Activated CD8-positive, alpha-beta memory T cell treated with anti-CD3 and anti-CD28 coated beads, Interleukin-2, amount 10 ng/mL, durations not matched to agents 7 days and 5 days (primary cell): ENCODE measurements around the gene NXPE1. TPM values are rescaled to one million over a fixed set of nuclear protein-coding genes. Genes with fewer than 3 reads are reported as not detected.

Source experiments
- ATAC-seq: fragments of 150-1000 bp; cut with Tn5 transposase; one replicate; pipeline ENCODE4 v1.10.0; 2021; ENCODE audit warnings: moderate library complexity
- CTCF ChIA-PET: fragments of 350-600 bp; sonication (Branson Sonifier 250); formaldehyde crosslinking; loops from one replicate; lab custom pipeline; 2021; ENCODE audit warnings: antibody characterized with exemption; lab: Charles Lee
- DNase-seq: peaks from one replicate; pipeline ENCODE4 v3.0.0-alpha.2; 2020
- H3K27ac Mint-ChIP-seq: one replicate; pipeline ENCODE4 v1.8.0; 2021; ENCODE audit warnings: mild to moderate bottlenecking, mixed read lengths
- H3K27me3 Mint-ChIP-seq: one replicate; pipeline ENCODE4 v1.8.0; 2021; ENCODE audit warnings: mixed read lengths
- H3K36me3 Mint-ChIP-seq: one replicate; pipeline ENCODE4 v1.8.0; 2021; ENCODE audit warnings: mild to moderate bottlenecking, mixed read lengths
- H3K4me1 Mint-ChIP-seq: one replicate; pipeline ENCODE4 v1.8.0; 2021; ENCODE audit warnings: mixed read lengths
- H3K4me3 Mint-ChIP-seq: one replicate; pipeline ENCODE4 v1.8.0; 2021; ENCODE audit warnings: mild to moderate bottlenecking, moderate library complexity, mixed read lengths
- H3K9me3 Mint-ChIP-seq: one replicate; pipeline ENCODE4 v1.8.0; 2022; ENCODE audit warnings: low read depth, mixed read lengths
- total RNA-seq, 2 experiments: library from RNA; stranded (reverse); gene quantifications; one replicate each; pipeline ENCODE4 v1.2.3, GENCODE V29; 2021

Gene NXPE1
- total RNA-seq, 2 experiments from 2014 or later: not detected

DNA sequence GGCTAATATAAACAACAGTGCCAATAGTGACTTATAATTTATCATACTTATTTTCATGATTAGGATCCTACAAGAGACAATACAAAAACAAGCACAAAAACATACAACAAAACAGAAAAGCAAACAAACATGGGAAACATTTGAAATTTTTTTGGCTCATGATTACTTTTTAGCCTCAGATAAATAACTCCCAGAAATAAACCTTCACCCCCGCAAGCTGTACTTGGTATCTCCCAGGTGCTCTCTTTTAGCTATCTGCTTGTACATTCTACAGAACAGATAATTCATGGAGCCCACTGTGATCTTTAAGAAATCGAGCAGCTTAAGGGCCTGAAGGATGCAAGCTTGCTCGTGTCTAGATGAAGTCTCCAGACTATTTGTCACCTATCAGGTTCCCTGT is 35.0 kb upstream of the NXPE1 start:
- no peaks in the 10 kb centered on the region for H3K36me3 Mint-ChIP-seq
- H3K27me3 Mint-ChIP-seq: peaks cover 10% of the 10 kb centered on the region
- no peak overlapping the region for H3K4me3 Mint-ChIP-seq
- ATAC-seq (no peak), DNase-seq (no peak)
- no peak overlapping the region for H3K27ac Mint-ChIP-seq
- H3K9me3 Mint-ChIP-seq: no peaks in the 10 kb centered on the region
- CTCF ChIA-PET: no interaction called here
- no peaks in the 10 kb centered on the region for H3K4me1 Mint-ChIP-seq

DNA sequence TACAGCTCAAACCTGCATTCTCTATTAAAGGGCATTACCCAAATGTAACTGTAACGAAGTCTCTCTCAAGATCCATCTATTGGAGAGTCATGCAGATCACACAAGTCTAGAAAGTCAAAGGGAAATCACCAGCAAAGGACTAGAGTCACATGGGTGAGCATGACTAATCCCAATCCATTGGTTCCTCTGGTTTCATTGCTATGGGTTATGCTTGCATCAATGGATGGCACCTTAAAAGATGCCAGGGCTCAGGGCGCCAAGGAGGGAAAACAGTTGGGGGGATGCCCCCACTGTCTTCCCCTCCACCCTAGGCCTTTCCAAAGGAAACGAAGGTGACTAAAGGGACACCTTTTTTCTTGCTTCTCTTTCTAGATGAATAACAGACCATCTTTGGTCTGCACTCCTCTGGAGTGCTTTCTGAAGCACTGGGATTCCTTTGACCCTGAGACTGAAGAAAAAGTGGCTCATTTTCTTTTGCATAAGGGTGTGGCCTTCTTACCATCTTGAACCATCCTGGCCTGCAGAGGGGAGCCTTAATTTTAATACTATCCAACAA is 27.8 kb upstream of the NXPE1 start:
- ATAC-seq (no peak), DNase-seq (no peak)
- peaks cover 6% of the 10 kb centered on the region for H3K9me3 Mint-ChIP-seq
- no peaks in the 10 kb centered on the region for H3K36me3 Mint-ChIP-seq
- no peaks in the 10 kb centered on the region for H3K4me1 Mint-ChIP-seq
- H3K4me3 Mint-ChIP-seq: no peak overlapping the region
- no peak overlapping the region for H3K27ac Mint-ChIP-seq
- peaks cover 3% of the 10 kb centered on the region for H3K27me3 Mint-ChIP-seq
- CTCF ChIA-PET: no interaction called here

DNA sequence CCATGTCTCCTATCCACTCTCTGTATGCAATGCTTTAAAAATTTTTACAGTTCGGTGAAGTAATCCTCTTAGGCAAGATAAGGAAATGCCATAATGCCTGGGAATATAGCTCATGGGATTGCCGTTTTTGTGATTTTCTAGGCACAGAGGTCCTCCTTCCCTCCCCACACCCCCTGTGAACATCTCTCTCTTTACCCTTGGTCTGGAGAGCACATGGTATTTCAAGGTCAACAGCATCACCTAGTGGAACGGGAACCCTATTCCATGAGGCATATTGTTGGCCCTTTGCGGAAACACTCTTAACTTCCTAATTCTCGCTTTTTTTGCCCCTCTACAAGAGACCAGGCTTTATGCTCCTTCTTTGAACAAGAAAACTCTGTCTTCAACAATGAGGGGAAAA is 27.1 kb upstream of the NXPE1 start:
- no peak overlapping the region for H3K4me3 Mint-ChIP-seq
- H3K9me3 Mint-ChIP-seq: peaks cover 6% of the 10 kb centered on the region
- CTCF ChIA-PET: no interaction called here
- no peaks in the 10 kb centered on the region for H3K4me1 Mint-ChIP-seq
- H3K27ac Mint-ChIP-seq: no peak overlapping the region
- H3K27me3 Mint-ChIP-seq: peaks cover under 1% of the 10 kb centered on the region
- DNase-seq: no peak
- ATAC-seq: no peak
- no peaks in the 10 kb centered on the region for H3K36me3 Mint-ChIP-seq

DNA sequence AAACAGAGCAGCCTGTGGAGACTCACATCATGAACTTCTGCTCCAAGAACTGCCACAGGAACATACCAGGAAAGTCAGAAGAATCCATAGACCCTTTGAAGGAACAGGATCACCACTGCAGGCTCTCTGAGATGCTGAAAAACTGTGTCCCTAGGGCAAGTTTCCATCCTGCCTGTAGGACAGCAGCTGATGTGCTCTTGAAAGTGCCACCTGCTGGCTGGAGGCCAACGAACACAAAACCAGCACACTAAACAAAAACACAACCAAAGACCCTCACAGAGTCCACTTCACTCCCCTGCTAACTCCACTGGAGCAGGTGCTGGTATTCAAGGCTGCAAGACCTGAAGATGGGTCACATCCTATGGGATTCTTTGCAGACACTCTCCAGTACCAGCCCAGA is 12.0 kb upstream of the NXPE1 start:
- no peaks in the 10 kb centered on the region for H3K27me3 Mint-ChIP-seq
- ATAC-seq (no peak), DNase-seq (no peak)
- H3K4me3 Mint-ChIP-seq: no peak overlapping the region
- H3K27ac Mint-ChIP-seq: no peak overlapping the region
- no peaks in the 10 kb centered on the region for H3K9me3 Mint-ChIP-seq
- CTCF ChIA-PET: interaction anchor here (1.2 kb wide), 1 partner anchor 231 kb away, joined by 3 read pairs; no protein-coding TSS in a partner anchor
- no peaks in the 10 kb centered on the region for H3K4me1 Mint-ChIP-seq
- no peaks in the 10 kb centered on the region for H3K36me3 Mint-ChIP-seq

DNA sequence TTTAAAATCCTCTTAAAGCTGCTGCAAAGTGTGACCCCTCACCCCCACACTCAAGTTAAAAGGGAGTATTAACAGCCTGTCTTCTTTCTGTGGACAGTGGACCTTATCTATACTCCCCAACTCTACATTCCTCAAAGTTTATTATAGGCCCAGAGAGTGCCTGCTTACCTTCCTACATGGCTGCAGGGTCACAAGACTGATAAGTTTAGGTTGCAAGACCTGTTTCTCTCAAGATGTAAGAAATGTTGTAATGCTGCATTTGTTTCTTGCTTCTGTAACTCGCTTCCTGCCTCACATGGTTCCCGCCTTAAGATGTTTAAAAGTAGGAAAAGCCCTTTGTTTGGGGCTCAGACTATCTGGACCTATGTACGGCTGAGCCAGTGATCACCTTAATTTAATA is 10.1 kb upstream of the NXPE1 start:
- no peak for ATAC-seq
- no peaks in the 10 kb centered on the region for H3K36me3 Mint-ChIP-seq
- no peaks in the 10 kb centered on the region for H3K9me3 Mint-ChIP-seq
- CTCF ChIA-PET: no interaction called here
- H3K4me1 Mint-ChIP-seq: no peaks in the 10 kb centered on the region
- H3K4me3 Mint-ChIP-seq: no peak overlapping the region
- no peak for DNase-seq
- H3K27me3 Mint-ChIP-seq: peaks cover 3% of the 10 kb centered on the region
- no peak overlapping the region for H3K27ac Mint-ChIP-seq

DNA sequence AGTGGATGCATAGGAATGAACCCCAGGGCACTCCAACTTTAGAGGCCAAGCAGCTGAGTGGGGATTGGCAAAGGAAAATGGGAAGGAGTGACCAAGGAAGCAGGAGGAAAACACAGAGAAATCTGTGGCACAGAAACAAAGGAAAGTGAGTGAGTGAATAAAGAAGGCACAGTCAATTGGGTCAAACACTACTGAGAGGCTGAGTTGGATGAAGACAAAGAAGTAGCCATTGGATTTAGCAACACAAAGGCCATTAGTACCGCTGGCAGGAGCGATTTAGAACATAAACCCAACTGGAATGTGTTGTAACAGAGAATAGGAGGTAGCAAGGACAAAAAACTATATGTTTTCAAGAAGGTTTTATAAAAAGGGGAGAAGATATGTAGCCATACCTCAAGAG is 6.6 kb upstream of the NXPE1 start:
- no peak for ATAC-seq
- H3K27me3 Mint-ChIP-seq: peaks cover 6% of the 10 kb centered on the region

DNA sequence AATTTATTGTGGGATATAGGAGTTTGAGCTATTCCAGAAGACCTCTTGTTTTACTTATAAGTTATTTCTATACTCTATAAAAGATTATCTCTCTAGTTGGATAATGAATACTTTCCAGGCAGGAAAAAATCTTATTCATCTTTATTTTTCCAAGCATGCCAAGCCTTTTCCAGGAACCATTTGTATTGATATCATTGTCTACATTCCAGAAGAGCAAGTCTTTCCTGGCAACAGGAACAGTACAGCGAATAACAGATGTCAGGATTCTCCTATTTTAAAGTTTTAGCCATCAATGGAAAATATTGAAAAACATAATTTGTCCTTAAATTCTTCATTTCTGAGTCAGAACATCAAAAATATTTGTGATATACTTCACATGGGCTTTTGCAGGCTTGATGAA is 5.2 kb upstream of the NXPE1 start:
- no peak overlapping the region for H3K27ac Mint-ChIP-seq
- H3K9me3 Mint-ChIP-seq: no peaks in the 10 kb centered on the region
- H3K27me3 Mint-ChIP-seq: peaks cover 6% of the 10 kb centered on the region
- DNase-seq (no peak), ATAC-seq (no peak)
- no peaks in the 10 kb centered on the region for H3K36me3 Mint-ChIP-seq
- CTCF ChIA-PET: no interaction called here
- no peak overlapping the region for H3K4me3 Mint-ChIP-seq
- H3K4me1 Mint-ChIP-seq: no peaks in the 10 kb centered on the region

More for the DNA sequence above, 6.6 kb upstream of the NXPE1 start:
- Mint-ChIP-seq H3K4me1 (no peaks in the 10 kb centered on the region), H3K36me3 (no peaks in the 10 kb centered on the region), H3K27ac (no peak overlapping the region), H3K4me3 (no peak overlapping the region), H3K9me3 (no peaks in the 10 kb centered on the region)
- CTCF ChIA-PET: no interaction called here
- no peak for DNase-seq

DNA sequence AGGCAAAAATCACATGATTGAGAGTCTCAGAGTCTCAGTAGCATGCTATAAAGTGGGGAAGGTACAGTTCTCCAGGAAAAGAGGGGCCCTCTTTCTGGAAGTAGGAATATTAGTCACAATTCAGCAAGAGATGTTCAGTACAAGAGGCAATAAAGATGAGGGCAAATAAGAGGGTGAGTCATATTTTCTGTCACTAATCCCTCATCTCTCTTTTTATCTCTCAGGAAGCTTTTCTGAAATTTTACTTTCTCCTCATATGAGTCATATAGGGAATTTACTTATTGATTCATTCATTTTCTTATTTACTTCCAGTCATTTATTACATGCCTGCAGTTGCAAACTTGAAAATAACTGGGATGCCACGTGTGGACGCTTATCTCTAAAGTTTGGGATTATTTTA is 3.4 kb upstream of the NXPE1 start:
- no peaks in the 10 kb centered on the region for H3K36me3 Mint-ChIP-seq
- H3K4me1 Mint-ChIP-seq: no peaks in the 10 kb centered on the region
- H3K27ac Mint-ChIP-seq: no peak overlapping the region
- no peak overlapping the region for H3K4me3 Mint-ChIP-seq
- H3K9me3 Mint-ChIP-seq: no peaks in the 10 kb centered on the region
- DNase-seq: no peak
- H3K27me3 Mint-ChIP-seq: peaks cover 6% of the 10 kb centered on the region
- ATAC-seq: no peak
- CTCF ChIA-PET: no interaction called here

DNA sequence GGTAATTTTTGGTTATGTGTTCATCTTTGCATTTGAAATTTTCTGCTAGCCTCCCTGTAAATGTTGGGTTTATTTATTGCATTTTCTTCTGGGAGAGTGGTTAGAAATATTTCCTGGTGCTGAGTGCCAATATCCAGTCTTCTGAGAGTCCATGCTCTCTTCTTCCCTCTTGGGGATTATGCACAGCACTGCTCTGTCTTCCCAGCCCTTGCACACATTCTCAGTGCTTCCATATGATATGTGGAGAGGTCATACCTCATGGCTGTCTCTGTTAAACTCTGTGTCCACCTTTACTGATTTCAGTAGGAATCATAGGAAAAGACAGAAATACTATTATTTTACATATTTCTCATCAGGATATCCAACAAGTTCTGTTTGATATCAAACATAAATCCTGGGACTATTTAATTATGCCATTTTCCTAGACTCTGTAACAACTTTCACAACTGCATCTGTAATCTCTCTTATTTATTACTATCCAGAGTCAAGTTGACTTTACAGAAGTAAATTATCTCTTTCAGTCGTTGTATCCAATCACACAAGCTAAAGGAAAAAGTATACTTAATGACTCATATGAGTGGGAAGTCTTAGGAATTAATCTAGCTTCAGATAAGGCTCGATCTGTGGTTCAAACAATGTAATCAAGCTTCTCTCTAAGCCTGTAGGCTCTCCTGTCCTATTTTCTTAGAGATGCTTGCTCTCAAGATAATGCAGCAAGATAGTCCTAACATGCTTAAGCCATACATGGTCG is 2.7 kb upstream of the NXPE1 start:
- H3K4me3 Mint-ChIP-seq: no peak overlapping the region
- CTCF ChIA-PET: no interaction called here
- H3K4me1 Mint-ChIP-seq: no peaks in the 10 kb centered on the region
- no peak overlapping the region for H3K27ac Mint-ChIP-seq
- no peaks in the 10 kb centered on the region for H3K9me3 Mint-ChIP-seq
- ATAC-seq: no peak
- peaks cover 6% of the 10 kb centered on the region for H3K27me3 Mint-ChIP-seq
- no peaks in the 10 kb centered on the region for H3K36me3 Mint-ChIP-seq
- DNase-seq: no peak

DNA sequence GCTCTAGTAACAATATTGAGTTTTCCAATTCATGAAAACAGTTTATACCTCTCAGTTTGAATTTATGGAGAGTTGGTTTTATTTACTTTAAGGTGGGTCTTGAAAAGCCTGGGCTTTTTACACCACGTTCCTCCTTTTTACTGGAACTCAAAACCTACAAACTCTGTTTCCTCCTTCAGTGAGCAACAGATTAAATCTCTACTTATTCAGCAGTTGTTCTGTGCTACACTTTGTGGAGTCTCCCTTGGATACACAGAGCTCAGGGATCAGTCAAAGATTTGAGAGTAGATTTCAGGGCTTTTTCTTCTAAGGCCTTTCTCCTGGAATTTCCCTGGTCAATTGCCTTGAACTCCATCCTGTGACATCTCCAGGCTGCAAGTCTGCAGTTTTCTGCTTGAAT is 3.5 kb downstream of the NXPE1 start:
- no peaks in the 10 kb centered on the region for H3K9me3 Mint-ChIP-seq
- CTCF ChIA-PET: interaction anchor here (0.7 kb wide), 1 partner anchor 216 kb away, joined by 3 read pairs; no protein-coding TSS in a partner anchor
- DNase-seq (no peak), ATAC-seq (no peak)
- H3K4me3 Mint-ChIP-seq: no peak overlapping the region
- H3K27me3 Mint-ChIP-seq: peaks cover 6% of the 10 kb centered on the region
- H3K36me3 Mint-ChIP-seq: no peaks in the 10 kb centered on the region
- H3K27ac Mint-ChIP-seq: no peak overlapping the region
- no peaks in the 10 kb centered on the region for H3K4me1 Mint-ChIP-seq

DNA sequence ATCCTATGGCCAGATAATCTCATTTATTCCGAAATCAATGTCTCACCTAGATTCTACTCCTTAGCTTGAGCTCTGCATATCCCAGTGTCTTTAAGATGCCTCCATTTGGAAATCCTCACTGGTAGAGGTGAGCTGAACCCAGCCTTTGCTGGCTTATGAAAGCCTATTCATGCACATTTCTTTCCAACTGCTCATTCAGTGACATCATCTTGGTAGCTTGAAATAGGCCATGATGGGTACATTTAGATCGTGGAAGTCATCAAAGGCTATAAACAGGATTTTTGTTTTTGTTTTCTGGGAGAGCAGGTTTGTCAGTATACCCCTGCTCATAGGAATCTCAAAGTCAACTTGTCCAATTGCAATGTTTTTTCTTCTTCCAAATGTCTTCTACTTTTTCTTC is 6.0 kb downstream of the NXPE1 start:
- no peaks in the 10 kb centered on the region for H3K36me3 Mint-ChIP-seq
- ATAC-seq (no peak), DNase-seq (no peak)
- no peaks in the 10 kb centered on the region for H3K4me1 Mint-ChIP-seq
- no peaks in the 10 kb centered on the region for H3K9me3 Mint-ChIP-seq
- CTCF ChIA-PET: no interaction called here
- no peak overlapping the region for H3K4me3 Mint-ChIP-seq
- H3K27me3 Mint-ChIP-seq: peaks cover 9% of the 10 kb centered on the region
- H3K27ac Mint-ChIP-seq: no peak overlapping the region

DNA sequence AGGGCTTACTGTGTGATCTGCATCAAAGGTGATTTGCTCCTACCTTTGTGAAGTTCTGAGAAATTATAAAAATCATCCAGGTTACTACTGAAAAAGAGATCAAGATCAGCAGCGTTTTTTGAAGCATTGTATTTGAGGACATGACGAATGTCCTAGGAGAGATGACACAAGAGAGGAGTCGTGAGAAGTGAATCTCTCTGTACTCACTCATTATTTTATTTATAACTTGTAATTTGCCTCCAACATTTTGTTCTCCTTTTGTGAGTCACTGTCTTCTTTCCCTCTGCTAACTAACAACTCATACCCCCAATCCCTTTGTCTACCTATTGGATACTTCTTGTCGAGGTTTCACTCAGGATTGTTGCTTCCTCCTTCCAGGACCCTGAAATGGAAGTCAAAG is 8.6 kb downstream of the NXPE1 start:
- Mint-ChIP-seq H3K27me3 (peaks cover 14% of the 10 kb centered on the region), H3K4me3 (no peak overlapping the region), H3K27ac (no peak overlapping the region), H3K36me3 (no peaks in the 10 kb centered on the region), H3K9me3 (no peaks in the 10 kb centered on the region), H3K4me1 (no peaks in the 10 kb centered on the region)
- no peak for DNase-seq
- no peak for ATAC-seq
- CTCF ChIA-PET: no interaction called here

DNA sequence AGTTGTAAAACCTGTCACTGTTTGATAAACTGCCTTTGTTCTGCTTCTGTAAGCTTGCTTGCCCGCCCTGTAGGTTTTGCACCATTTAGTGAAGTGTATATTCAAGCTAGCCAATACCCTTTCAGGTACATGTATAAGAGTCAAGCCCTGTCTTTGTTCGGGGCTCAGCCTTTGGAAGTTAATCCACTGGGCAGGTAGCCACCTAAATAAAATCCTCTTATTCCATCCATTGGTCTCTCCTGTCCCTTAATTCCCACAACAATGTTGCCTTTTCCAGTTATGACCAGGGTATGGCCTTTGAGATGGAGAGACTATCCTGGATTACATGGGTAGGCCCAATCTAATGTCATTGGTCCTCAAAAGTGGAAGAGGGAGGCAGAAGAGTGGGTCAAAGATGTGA is 34.0 kb downstream of the NXPE1 start:
- Mint-ChIP-seq H3K36me3 (peaks cover 1% of the 10 kb centered on the region), H3K27ac (no peak overlapping the region), H3K27me3 (no peaks in the 10 kb centered on the region), H3K4me1 (peaks cover 7% of the 10 kb centered on the region), H3K9me3 (no peaks in the 10 kb centered on the region), H3K4me3 (no peak overlapping the region)
- CTCF ChIA-PET: no interaction called here
- DNase-seq: no peak
- ATAC-seq: no peak

DNA sequence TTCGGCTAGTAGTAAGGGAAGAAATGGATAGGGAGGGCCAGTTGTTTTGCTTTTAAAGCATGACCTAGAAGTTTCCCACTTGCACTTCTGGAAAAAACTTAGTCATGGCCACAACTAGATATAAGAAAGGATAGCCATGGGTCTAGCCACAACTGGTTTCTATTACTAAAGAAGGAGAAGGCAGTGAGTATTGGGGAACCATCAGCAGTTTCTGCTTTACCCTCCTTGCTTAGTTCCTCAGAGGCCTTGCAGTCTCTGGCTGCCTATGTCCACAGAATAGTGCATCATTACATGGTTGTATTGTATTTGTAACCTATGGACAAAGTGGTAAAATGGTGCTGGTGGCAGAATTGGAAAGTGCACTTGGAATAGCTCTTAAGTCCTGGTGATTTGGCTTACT is 35.6 kb downstream of the NXPE1 start:
- DNase-seq (no peak), ATAC-seq (no peak)
- H3K4me3 Mint-ChIP-seq: no peak overlapping the region
- H3K36me3 Mint-ChIP-seq: peaks cover 1% of the 10 kb centered on the region
- H3K27me3 Mint-ChIP-seq: no peaks in the 10 kb centered on the region
- peaks cover 7% of the 10 kb centered on the region for H3K4me1 Mint-ChIP-seq
- no peak overlapping the region for H3K27ac Mint-ChIP-seq
- CTCF ChIA-PET: no interaction called here
- no peaks in the 10 kb centered on the region for H3K9me3 Mint-ChIP-seq
